T-helper 1 cell treated with Interleukin-12 subunit alpha and Interleukin-12 subunit beta and Interleukin-4 antibody, amounts not matched to agents 30 μg/mL and 1 μg/mL, for 36 hours (primary cell): ENCODE measurements around the gene AKAP13.
"Not testable (repeated sequence)": the region's sequence is repeated elsewhere in the genome, so short reads cannot be mapped to it uniquely, and the experiment has no call there.

Source experiments
- H3K27ac Mint-ChIP-seq: one replicate; pipeline ENCODE4 v1.8.0; 2021; ENCODE audit warnings: mild to moderate bottlenecking, mixed read lengths
- H3K27me3 Mint-ChIP-seq: one replicate; pipeline ENCODE4 v1.8.0; 2021; ENCODE audit warnings: low read depth, mixed read lengths
- H3K36me3 Mint-ChIP-seq: one replicate; pipeline ENCODE4 v1.8.0; 2021; ENCODE audit warnings: low read depth, mixed read lengths
- H3K4me1 Mint-ChIP-seq: one replicate; pipeline ENCODE4 v1.8.0; 2021; ENCODE audit warnings: low read depth, mixed read lengths
- H3K4me3 Mint-ChIP-seq: one replicate; pipeline ENCODE4 v1.8.0; 2021; ENCODE audit warnings: mild to moderate bottlenecking, moderate library complexity, mixed read lengths
- H3K9me3 Mint-ChIP-seq: one replicate; pipeline ENCODE4 v1.8.0; 2021; ENCODE audit warnings: mixed read lengths

AKAP13 gene

DNA sequence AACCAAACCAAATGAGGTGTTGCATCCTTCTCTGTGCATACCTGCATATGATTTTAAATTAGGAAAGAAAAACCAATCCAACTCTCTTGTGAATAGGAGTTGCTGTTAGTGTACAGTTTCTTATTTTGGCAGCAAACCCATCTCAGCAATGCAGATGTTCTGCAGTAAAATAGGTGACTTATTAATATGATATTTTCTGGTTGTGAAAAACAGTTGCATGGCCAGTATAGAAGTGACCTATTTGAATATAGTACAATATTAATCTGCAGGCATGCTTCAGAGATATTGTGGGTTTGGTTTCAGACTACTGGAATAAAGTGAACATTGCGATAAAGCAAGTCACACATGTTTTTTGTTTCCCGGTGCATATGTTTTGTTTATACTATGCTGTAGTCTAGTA lies 42.2 kb downstream of the AKAP13 start:
- Mint-ChIP-seq H3K4me3 (no peak overlapping the region), H3K9me3 (no peaks in the 10 kb centered on the region), H3K27me3 (no peaks in the 10 kb centered on the region), H3K4me1 (peaks cover 47% of the 10 kb centered on the region), H3K36me3 (peaks cover 11% of the 10 kb centered on the region), H3K27ac (no peak overlapping the region)

DNA sequence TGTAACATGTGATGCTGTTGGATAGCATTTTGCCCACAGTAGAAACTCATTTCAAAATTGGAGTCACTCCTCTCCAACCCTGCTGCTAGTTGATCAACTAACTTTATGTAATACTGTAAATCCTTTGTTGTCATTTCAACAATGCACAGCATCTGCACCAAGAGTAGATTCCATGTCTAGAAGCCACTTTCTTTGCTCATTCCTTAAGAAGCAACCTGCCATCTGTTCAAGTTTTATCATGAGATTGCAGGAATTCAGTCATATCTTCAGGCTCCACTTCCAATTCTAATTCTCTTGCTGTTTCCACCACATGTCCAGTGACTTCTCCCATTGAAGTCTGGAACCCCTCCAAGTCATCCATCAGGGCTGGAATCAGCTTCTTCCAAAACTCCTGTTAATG lies 42.9 kb downstream of the AKAP13 start:
- Mint-ChIP-seq H3K27ac (no peak overlapping the region), H3K9me3 (no peaks in the 10 kb centered on the region), H3K27me3 (no peaks in the 10 kb centered on the region), H3K4me1 (peaks cover 47% of the 10 kb centered on the region), H3K4me3 (no peak overlapping the region), H3K36me3 (peaks cover 11% of the 10 kb centered on the region)

DNA sequence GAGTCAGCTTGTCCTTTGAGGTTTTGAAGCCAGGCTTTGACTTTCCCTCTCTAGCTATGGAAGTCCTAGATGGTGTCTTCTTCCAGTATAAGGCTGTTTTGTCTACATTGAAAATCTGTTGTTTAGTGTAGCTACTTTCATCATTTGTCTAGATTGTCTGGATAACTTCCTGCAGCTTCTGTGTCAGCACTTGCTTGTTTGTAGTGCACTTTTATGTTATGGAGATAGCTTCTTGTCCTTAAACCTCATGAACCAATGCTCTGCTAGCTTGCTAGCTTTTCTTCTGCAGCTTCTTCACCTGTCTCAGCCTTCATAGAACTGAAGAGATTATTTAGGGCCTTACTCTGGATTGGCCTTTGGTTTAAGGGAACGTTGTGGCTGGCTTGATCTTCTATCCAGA lies 43.8 kb downstream of the AKAP13 start:
- Mint-ChIP-seq H3K27me3 (no peaks in the 10 kb centered on the region), H3K9me3 (no peaks in the 10 kb centered on the region), H3K4me1 (peaks cover 46% of the 10 kb centered on the region), H3K4me3 (no peak overlapping the region), H3K36me3 (peaks cover 14% of the 10 kb centered on the region), H3K27ac (no peak overlapping the region)

DNA sequence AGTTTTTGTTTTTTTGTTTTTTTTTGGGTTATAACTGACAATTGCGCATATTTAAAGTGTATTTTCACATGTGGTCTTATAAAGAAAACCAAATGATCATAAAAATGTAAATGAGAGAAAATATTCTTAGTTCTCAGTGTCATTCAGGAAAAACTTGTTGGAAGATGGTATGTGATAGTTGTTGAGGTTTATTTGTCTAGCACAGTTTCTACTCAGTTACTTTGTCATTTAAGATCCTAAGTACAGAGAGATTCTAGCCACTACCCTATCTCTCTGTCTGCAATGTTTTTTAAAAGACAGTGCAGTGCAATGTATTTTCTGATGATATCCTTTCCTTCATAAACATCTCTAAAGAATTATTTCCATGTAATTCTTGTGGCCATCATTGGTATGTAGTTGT lies 46.1 kb downstream of the AKAP13 start:
- no peaks in the 10 kb centered on the region for H3K9me3 Mint-ChIP-seq
- no peaks in the 10 kb centered on the region for H3K27me3 Mint-ChIP-seq
- no peak overlapping the region for H3K4me3 Mint-ChIP-seq
- peaks cover 13% of the 10 kb centered on the region for H3K36me3 Mint-ChIP-seq
- H3K27ac Mint-ChIP-seq: no peak overlapping the region
- H3K4me1 Mint-ChIP-seq: peaks cover 48% of the 10 kb centered on the region

DNA sequence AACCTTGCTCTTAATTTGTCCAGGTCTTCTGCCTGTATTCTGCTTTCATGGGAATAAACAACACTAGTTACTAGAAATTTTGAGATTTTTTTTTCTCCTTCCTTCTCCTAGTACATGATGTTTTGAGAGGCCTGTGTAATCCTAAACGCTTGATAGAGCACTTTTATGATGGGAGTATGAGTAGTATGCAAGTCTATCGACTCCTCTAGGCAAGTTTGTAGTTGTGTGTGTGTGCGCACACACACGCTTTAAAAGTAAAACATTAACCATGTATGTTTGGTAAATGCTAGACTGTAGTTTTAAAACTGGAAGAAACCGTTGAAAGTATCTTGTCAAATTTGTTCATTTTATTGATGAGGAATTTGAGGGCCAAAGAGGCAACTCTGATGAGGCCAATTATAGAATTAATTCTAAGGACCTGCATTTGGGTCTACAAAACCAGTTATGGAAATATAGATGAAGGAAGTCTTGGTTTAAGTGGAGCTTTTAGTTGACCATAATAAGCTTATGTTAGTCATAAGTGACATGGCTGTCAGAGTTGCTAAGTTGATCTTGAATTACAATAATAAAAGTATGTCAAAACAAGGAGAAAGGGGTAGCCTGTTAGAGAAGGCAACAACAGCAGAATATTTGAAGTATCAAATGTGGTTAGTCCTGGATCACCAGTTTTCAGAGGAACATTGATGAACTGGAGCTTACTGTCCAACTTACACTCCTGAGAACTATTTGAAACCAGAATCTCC lies 47.1 kb downstream of the AKAP13 start:
- H3K36me3 Mint-ChIP-seq: peaks cover 11% of the 10 kb centered on the region

DNA sequence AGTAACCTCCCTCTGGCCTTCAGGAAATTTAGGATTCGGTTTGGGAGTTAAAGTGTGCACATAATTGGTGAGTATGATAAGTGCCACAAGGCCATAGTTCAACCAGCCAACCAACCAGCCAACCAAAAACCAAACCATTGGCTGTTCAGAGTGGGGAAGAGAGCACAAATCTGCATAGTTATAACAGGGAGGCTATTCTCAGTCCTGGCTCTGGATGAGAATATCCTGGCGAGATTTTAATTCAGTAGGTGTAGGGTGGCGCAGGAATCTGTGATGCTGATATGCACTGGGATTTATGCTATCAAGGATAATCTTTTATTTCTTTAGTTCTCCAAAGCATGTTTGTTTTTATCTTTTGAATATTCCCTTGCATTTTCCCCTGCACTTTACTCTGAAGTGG lies 49.1 kb downstream of the AKAP13 start:
- H3K9me3 Mint-ChIP-seq: peaks cover 4% of the 10 kb centered on the region
- H3K4me1 Mint-ChIP-seq: peaks cover 22% of the 10 kb centered on the region
- H3K4me3 Mint-ChIP-seq: no peak overlapping the region
- no peak overlapping the region for H3K27ac Mint-ChIP-seq
- no peaks in the 10 kb centered on the region for H3K27me3 Mint-ChIP-seq
- H3K36me3 Mint-ChIP-seq: peaks cover 9% of the 10 kb centered on the region

More for the DNA sequence above, 47.1 kb downstream of the AKAP13 start:
- no peak overlapping the region for H3K4me3 Mint-ChIP-seq
- no peaks in the 10 kb centered on the region for H3K9me3 Mint-ChIP-seq
- H3K27ac Mint-ChIP-seq: no peak overlapping the region
- no peaks in the 10 kb centered on the region for H3K27me3 Mint-ChIP-seq
- peaks cover 39% of the 10 kb centered on the region for H3K4me1 Mint-ChIP-seq

DNA sequence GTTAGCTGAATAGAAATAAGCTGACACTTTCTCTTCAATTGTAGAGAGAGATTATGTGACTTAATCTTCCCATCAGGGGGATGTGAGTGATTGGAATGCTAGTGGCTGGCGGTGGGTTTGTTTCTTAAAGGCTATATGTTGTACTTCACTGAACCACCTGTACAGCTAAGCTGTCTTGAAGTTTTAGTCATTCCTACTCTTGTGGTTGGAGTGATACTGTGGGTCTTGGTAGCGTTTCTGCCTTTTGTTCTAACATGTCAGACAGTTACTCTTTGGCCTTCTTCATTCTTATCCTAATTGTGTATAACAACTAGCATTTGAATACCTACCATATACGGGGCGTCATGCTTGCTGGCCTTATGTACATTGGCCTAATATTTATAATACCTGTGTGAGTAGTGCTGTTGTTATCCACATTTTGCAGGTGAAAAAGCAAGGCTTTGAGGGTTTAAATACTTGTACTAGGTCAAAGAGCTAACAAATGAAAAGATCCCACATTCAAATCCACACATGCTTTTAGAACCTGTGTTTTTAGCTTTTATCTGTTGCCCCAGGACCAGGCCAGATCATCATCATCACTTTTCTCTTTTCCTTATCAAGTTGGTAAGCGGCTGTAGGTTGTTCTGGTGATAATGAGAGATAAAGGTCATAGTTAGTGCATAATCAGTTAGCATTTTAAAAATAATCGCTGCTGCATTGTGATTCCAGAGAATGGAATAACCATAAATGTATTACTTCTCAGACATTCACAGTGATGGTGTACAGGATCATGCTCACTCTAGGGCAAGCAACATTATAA lies 50.2 kb downstream of the AKAP13 start:
- peaks cover 9% of the 10 kb centered on the region for H3K36me3 Mint-ChIP-seq
- H3K4me3 Mint-ChIP-seq: no peak overlapping the region
- H3K27ac Mint-ChIP-seq: no peak overlapping the region
- peaks cover 4% of the 10 kb centered on the region for H3K9me3 Mint-ChIP-seq
- peaks cover 17% of the 10 kb centered on the region for H3K4me1 Mint-ChIP-seq
- no peaks in the 10 kb centered on the region for H3K27me3 Mint-ChIP-seq

DNA sequence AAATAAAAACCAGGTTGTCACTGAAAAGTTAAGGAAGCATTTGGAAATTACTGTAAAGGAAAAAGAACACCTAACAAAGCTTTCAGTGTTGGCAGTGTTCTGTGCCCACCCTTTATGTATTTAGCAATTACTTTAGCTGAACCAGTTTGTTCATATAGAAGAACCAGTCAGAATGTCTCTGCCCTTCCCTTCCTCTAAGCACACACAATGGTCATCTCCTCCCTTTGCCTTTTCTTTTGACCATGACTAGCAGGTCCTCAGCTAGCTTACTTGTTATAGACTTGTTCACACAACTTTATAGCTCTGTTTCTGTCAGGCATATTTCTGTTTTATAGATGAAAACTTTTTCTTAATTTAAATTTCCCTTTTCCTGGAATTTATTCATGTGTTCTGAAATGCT lies 59.6 kb downstream of the AKAP13 start:
- H3K4me1 Mint-ChIP-seq: peaks cover 18% of the 10 kb centered on the region

DNA sequence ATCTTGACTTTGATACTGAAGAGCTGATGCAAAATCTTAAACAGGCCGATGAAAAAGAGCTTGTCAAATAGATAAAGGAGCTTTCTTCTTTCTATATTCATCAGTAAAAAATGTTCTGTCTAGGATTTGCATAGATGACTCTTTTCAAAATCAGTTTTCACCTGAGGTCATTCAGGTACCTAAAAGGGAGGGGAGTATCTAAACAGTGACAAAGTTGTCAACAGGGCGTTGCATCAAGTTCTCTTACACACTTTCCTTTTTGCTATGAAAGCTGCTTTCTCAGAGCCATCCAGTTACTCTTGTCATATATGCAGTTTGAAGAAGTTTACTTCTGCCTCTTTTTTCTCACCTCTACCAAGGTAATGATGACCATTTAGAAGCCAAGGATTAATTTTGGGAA lies 60.0 kb downstream of the AKAP13 start:
- Mint-ChIP-seq H3K36me3 (no peaks in the 10 kb centered on the region), H3K4me1 (peaks cover 18% of the 10 kb centered on the region)

More for the DNA sequence above, 59.6 kb downstream of the AKAP13 start:
- H3K36me3 Mint-ChIP-seq: no peaks in the 10 kb centered on the region
- H3K9me3 Mint-ChIP-seq: no peaks in the 10 kb centered on the region
- H3K4me3 Mint-ChIP-seq: no peak overlapping the region
- H3K27ac Mint-ChIP-seq: no peak overlapping the region
- H3K27me3 Mint-ChIP-seq: no peaks in the 10 kb centered on the region

DNA sequence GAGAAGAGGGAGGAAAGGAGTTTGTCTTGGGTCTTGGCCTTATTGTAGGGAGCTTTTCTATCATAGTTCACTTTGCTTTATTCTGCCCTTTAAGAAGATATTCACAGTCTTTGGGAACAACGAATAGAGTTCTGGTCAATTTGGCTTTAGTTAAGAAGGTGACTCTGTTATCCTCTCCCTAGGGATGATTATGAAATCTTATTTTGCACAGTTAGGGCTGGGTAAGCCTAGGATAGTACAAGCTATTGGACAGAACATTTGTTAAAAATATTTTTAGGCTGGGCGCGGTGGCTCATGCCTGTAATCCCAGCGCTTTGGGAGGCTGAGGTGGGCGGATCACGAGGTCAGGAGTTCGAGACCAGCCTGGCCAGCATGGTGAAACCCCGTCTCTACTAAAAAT lies 61.5 kb downstream of the AKAP13 start:
- not testable (repeated sequence) for H3K4me3 Mint-ChIP-seq, H3K27me3 Mint-ChIP-seq, H3K9me3 Mint-ChIP-seq, H3K27ac Mint-ChIP-seq, H3K36me3 Mint-ChIP-seq
- peaks cover 18% of the 10 kb centered on the region for H3K4me1 Mint-ChIP-seq

More for the DNA sequence above, 60.0 kb downstream of the AKAP13 start:
- H3K9me3 Mint-ChIP-seq: no peaks in the 10 kb centered on the region
- no peak overlapping the region for H3K27ac Mint-ChIP-seq
- H3K27me3 Mint-ChIP-seq: no peaks in the 10 kb centered on the region
- H3K4me3 Mint-ChIP-seq: no peak overlapping the region

DNA sequence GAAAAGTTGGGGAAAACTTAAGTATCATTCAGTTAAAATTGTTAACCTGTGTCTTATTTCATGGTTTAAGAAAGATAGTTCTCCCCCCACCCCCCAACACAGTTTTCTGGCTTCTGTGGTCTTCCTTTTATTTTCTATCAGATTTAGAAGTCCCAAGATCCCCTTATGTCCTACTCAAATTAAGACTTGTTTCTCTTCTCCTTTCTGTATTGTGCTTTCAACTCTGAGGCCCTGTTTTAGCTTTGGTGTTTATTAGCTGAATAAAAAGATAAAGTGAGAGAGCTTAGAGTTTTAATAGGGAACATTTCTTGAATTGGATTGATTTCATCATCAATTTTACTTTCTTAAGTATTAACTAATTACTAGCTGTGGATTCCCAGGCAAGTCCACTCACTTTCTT lies 62.6 kb downstream of the AKAP13 start:
- Mint-ChIP-seq H3K36me3 (peaks cover 7% of the 10 kb centered on the region), H3K4me3 (no peak overlapping the region), H3K9me3 (peaks cover 6% of the 10 kb centered on the region), H3K27ac (no peak overlapping the region), H3K27me3 (no peaks in the 10 kb centered on the region), H3K4me1 (peaks cover 18% of the 10 kb centered on the region)

DNA sequence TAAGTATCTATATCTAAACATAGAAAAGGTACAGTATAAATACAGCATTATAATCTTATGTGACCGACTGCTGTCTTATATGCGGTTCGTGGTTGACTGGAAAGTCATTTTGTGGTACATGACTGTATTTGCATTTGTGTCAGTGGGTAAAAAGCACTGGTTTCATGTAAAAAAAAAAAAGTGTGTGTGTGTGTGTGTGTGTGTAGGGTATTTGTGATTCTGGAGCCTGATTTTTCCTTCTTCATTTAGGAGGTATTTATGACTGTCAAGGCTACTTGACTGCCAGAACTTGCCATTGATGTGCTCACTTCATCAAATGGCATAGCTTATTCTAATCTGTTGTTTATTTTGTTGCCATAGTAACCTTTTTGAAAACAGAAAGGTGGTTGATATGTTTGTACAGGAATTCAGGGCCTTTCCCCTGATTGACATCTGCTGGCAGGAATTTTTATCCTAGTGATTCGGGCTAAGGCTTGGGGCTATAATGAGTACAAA lies 63.2 kb downstream of the AKAP13 start:
- H3K36me3 Mint-ChIP-seq: peaks cover 7% of the 10 kb centered on the region
- H3K9me3 Mint-ChIP-seq: peaks cover 6% of the 10 kb centered on the region
- H3K27me3 Mint-ChIP-seq: no peaks in the 10 kb centered on the region
- peaks cover 18% of the 10 kb centered on the region for H3K4me1 Mint-ChIP-seq
- H3K27ac Mint-ChIP-seq: peak overlapping the region; percentile 13
- no peak overlapping the region for H3K4me3 Mint-ChIP-seq

DNA sequence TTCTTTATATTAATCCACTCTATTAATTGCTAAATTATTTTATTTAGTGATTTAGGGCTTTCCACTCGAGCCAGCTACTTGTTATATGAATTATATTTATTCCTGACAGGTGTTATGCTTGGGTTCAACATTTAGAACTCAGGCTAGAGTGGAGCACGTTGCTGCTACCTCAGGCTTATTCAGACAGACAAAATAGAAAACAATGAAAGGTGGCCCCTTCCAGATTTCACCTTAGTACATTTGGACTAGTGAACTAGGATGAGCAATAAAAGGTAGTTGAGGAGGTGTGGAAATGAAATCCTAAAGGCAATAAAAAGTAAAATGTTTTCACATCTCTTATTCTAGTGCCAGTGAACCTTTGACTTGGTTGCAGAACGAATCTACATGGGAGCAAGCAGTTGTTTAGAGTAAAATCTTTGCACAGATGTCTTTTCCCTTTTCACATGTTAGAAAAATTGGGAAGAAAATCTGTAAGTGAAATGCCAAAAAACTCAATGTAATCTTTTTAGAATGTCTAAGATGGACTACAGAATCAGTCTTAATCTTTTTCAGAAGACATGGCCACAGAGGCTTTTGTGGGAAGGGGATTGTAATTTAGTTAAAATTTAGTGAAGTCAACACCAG lies 63.8 kb downstream of the AKAP13 start:
- peaks cover 8% of the 10 kb centered on the region for H3K9me3 Mint-ChIP-seq
- H3K27ac Mint-ChIP-seq: no peak overlapping the region
- no peak overlapping the region for H3K4me3 Mint-ChIP-seq
- no peaks in the 10 kb centered on the region for H3K27me3 Mint-ChIP-seq
- H3K4me1 Mint-ChIP-seq: peaks cover 18% of the 10 kb centered on the region
- H3K36me3 Mint-ChIP-seq: peaks cover 9% of the 10 kb centered on the region

DNA sequence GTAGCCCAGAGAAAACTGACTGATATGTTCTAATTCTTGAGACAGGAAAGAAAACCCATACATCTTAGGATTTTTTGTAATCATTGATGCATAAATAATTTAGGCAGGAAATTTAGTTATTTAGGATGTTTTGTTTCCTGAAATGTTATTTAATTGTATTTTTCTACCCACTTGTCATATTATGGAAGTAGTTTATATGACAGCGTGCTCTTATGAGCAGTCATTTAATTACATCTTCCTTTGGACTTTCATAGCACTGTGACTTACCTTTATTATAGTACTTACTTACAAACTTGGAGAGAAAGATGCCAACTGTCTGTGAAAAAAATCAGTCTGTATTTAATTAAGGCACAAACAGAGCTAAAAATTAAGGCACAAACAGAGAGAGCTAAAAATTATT lies 65.0 kb downstream of the AKAP13 start:
- no peak overlapping the region for H3K27ac Mint-ChIP-seq
- H3K4me1 Mint-ChIP-seq: peaks cover 18% of the 10 kb centered on the region
- H3K27me3 Mint-ChIP-seq: no peaks in the 10 kb centered on the region
- peaks cover 20% of the 10 kb centered on the region for H3K36me3 Mint-ChIP-seq
- H3K9me3 Mint-ChIP-seq: peaks cover 20% of the 10 kb centered on the region
- H3K4me3 Mint-ChIP-seq: no peak overlapping the region
